HFFc6 (cell line): ENCODE data around the gene ATP7A. TPM values are rescaled to one million over a fixed set of nuclear protein-coding genes. Genes with fewer than 3 reads are reported as not detected.

Experiments
- DNase-seq: peaks from one replicate; pipeline ENCODE4 v3.0.0-alpha.2; 2018
- H3K27ac Mint-ChIP-seq: 2 replicates; pipeline ENCODE4 v1.8.0; 2020; ENCODE audit warnings: mild to moderate bottlenecking, mixed read lengths
- H3K27me3 Mint-ChIP-seq: 2 replicates; pipeline ENCODE4 v1.8.0; 2021; ENCODE audit warnings: mild to moderate bottlenecking, moderate library complexity, mixed read lengths; ENCODE audit not compliant: insufficient read depth
- H3K36me3 Mint-ChIP-seq: 2 replicates; pipeline ENCODE4 v1.8.0; 2021; ENCODE audit warnings: low read depth, mixed read lengths
- H3K4me1 Mint-ChIP-seq: 2 replicates; pipeline ENCODE4 v1.8.0; 2020; ENCODE audit warnings: low read depth, mixed read lengths
- H3K4me3 Mint-ChIP-seq: 2 replicates; pipeline ENCODE4 v1.8.0; 2020; ENCODE audit warnings: mild to moderate bottlenecking, moderate library complexity, mixed read lengths
- H3K9me3 Mint-ChIP-seq: 2 replicates; pipeline ENCODE4 v1.8.0; 2020; ENCODE audit warnings: mild to moderate bottlenecking, mixed read lengths
- CTCF ChIP-seq: fragments of 200-600 bp; sonication (generic); IDR thresholded peaks from 2 replicates; pipeline ENCODE4 v1.5.0; 2021; ENCODE audit warnings: antibody characterized with exemption, mild to moderate bottlenecking
- total RNA-seq, 6 experiments: library from RNA; stranded (reverse); fragmentation: NEBNext Ultra II Directional; extraction: Animal tissue kit (Norgen Biotek cat#: 25700); gene quantifications; 2 replicates in 1 of 6; 3 replicates in 5 of 6; pipeline ENCODE4 v1.2.3, GENCODE V29; 2021

The ATP7A gene
- total RNA-seq, 6 experiments from 2014 or later, result 7.8 to 10.1 (median 8.9) TPM

- H3K4me1 Mint-ChIP-seq, result peaks cover 11% of the 10 kb centered on the region
- TF ChIP-seq CTCF, result no peak
- peaks cover 4% of the 10 kb centered on the region; the same call in 1 of the 2 replicates for H3K9me3 Mint-ChIP-seq
- H3K4me3 Mint-ChIP-seq, result no peak overlapping the region
- no peak overlapping the region for H3K27ac Mint-ChIP-seq
- H3K36me3 Mint-ChIP-seq, result no peaks in the 10 kb centered on the region
- DNase-seq, result no peak
- no peaks in the 10 kb centered on the region for H3K27me3 Mint-ChIP-seq
Observed at GRCh38 chrX:77975755-77976154, 65.3 kb downstream of the ATP7A start.

GRCh38 chrX:77977095-77977494, 66.6 kb downstream of the ATP7A start:
- TF ChIP-seq CTCF, result no peak
- Mint-ChIP-seq H3K27me3 (no peaks in the 10 kb centered on the region; the same call in 1 of the 2 replicates), H3K36me3 (no peaks in the 10 kb centered on the region), H3K4me1 (peaks cover 11% of the 10 kb centered on the region), H3K9me3 (peaks cover 4% of the 10 kb centered on the region; the same call in 1 of the 2 replicates), H3K4me3 (no peak overlapping the region), H3K27ac (no peak overlapping the region)
- no peak for DNase-seq

- peaks cover 11% of the 10 kb centered on the region for H3K4me1 Mint-ChIP-seq
Observed at GRCh38 chrX:77977518-77977917, 67.0 kb downstream of the ATP7A start.

GRCh38 chrX:77979870-77980269, 69.4 kb downstream of the ATP7A start:
- DNase-seq, result no peak
- H3K27me3 Mint-ChIP-seq, result no peaks in the 10 kb centered on the region; the same call in 1 of the 2 replicates
- no peak overlapping the region for H3K27ac Mint-ChIP-seq
- H3K36me3 Mint-ChIP-seq, result no peaks in the 10 kb centered on the region
- peaks cover 4% of the 10 kb centered on the region; the same call in 1 of the 2 replicates for H3K9me3 Mint-ChIP-seq
- peaks cover 11% of the 10 kb centered on the region for H3K4me1 Mint-ChIP-seq
- TF ChIP-seq CTCF, result no peak
- no peak overlapping the region for H3K4me3 Mint-ChIP-seq

More at GRCh38 chrX:77977518-77977917, 67.0 kb downstream of the ATP7A start:
- H3K36me3 Mint-ChIP-seq, result no peaks in the 10 kb centered on the region
- H3K4me3 Mint-ChIP-seq, result no peak overlapping the region
- TF ChIP-seq CTCF, result no peak
- no peaks in the 10 kb centered on the region; the same call in 1 of the 2 replicates for H3K27me3 Mint-ChIP-seq
- H3K27ac Mint-ChIP-seq, result no peak overlapping the region
- H3K9me3 Mint-ChIP-seq, result peaks cover 4% of the 10 kb centered on the region; the same call in 1 of the 2 replicates
- no peak for DNase-seq

DNA sequence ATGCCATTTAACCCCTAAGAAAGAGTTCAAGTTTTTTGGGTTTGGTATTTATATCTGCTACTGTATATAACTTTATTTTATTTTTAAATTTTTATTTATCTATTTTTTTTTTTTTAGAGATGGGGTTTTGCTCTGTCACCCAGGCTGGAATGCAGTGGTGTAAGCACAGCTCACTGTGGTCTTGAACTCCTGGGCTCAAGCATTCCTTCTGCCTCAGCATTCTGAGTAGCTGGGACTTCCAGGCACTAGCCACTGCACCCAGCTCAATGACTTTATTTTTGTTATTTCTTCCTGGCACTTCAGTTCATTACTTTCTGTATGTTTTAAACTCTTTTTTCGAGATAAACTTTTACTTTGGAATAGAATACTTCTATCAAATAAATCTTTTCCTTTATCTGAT, 101.4 kb downstream of the ATP7A start:
- Mint-ChIP-seq H3K4me1 (no peaks in the 10 kb centered on the region), H3K4me3 (no peak overlapping the region), H3K27ac (no peak overlapping the region), H3K36me3 (no peaks in the 10 kb centered on the region), H3K27me3 (no peaks in the 10 kb centered on the region), H3K9me3 (no peaks in the 10 kb centered on the region)
- no peak for TF ChIP-seq CTCF
- peak; percentile 12 for DNase-seq
